HEK293 (cell line): Measurements from ENCODE around the gene COQ10A.

Experiments used
- BCL11A ChIP-seq: fragments of 450-650 bp; formaldehyde crosslinking; IDR thresholded peaks from 2 replicates; pipeline ENCODE4 v1.5.1; 2016; ENCODE audit warnings: low read depth, missing biosample characterization, missing genetic modification characterization
- GLI4 ChIP-seq: fragments of 450-650 bp; formaldehyde crosslinking; IDR thresholded peaks from 2 replicates; pipeline ENCODE4 v1.5.1; 2016; ENCODE audit warnings: missing biosample characterization, missing genetic modification characterization
- KLF1 ChIP-seq: fragments of 450-650 bp; formaldehyde crosslinking; IDR thresholded peaks from 2 replicates; pipeline ENCODE4 v1.5.1; 2016; ENCODE audit warnings: missing biosample characterization, missing genetic modification characterization
- MEIS1 ChIP-seq: sonication (generic); formaldehyde crosslinking; IDR thresholded peaks from 2 replicates; pipeline ENCODE4 v1.8.1; 2022; ENCODE audit warnings: missing genetic modification reagents, mild to moderate bottlenecking, borderline replicate concordance
- MYNN ChIP-seq: fragments of 450-650 bp; formaldehyde crosslinking; IDR thresholded peaks from 2 replicates; pipeline ENCODE4 v1.5.1; 2016; ENCODE audit warnings: missing biosample characterization, missing genetic modification characterization, borderline replicate concordance
- SCRT1 ChIP-seq: fragments of 450-650 bp; formaldehyde crosslinking; IDR thresholded peaks from 2 replicates; pipeline ENCODE4 v1.5.1; 2016; ENCODE audit warnings: missing biosample characterization, missing genetic modification characterization, borderline replicate concordance
- SP7 ChIP-seq: fragments of 450-650 bp; formaldehyde crosslinking; IDR thresholded peaks from 2 replicates; pipeline ENCODE4 v1.5.1; 2016; ENCODE audit warnings: missing biosample characterization, missing genetic modification characterization
- ZBTB8A ChIP-seq: fragments of 450-650 bp; formaldehyde crosslinking; IDR thresholded peaks from 2 replicates; pipeline ENCODE4 v1.5.1; 2016; ENCODE audit warnings: missing biosample characterization, missing genetic modification characterization
- ZFHX2 ChIP-seq: fragments of 450-650 bp; formaldehyde crosslinking; conservative IDR thresholded peaks from 2 replicates; pipeline ENCODE4 v1.5.1; 2016; ENCODE audit warnings: missing biosample characterization, missing genetic modification characterization
- ZFP41 ChIP-seq: fragments of 450-650 bp; formaldehyde crosslinking; IDR thresholded peaks from 2 replicates; pipeline ENCODE4 v1.5.1; 2016; ENCODE audit warnings: missing biosample characterization, missing genetic modification characterization, borderline replicate concordance
- ZFP69B ChIP-seq: fragments of 450-650 bp; formaldehyde crosslinking; IDR thresholded peaks from 2 replicates; pipeline ENCODE4 v1.5.1; 2016; ENCODE audit warnings: missing biosample characterization, missing genetic modification characterization
- ZNF132 ChIP-seq: fragments of 450-650 bp; formaldehyde crosslinking; IDR thresholded peaks from 2 replicates; pipeline ENCODE4 v1.5.1; 2017; ENCODE audit warnings: missing biosample characterization, missing genetic modification characterization, borderline replicate concordance
- ZNF140 ChIP-seq: fragments of 450-650 bp; formaldehyde crosslinking; IDR thresholded peaks from 2 replicates; pipeline ENCODE4 v1.5.1; 2016; ENCODE audit warnings: missing biosample characterization, missing genetic modification characterization
- ZNF214 ChIP-seq: fragments of 450-650 bp; formaldehyde crosslinking; IDR thresholded peaks from 2 replicates; pipeline ENCODE4 v1.5.1; 2017; ENCODE audit warnings: missing biosample characterization, mild to moderate bottlenecking, missing genetic modification characterization, borderline replicate concordance
- ZNF239 ChIP-seq: fragments of 450-650 bp; formaldehyde crosslinking; IDR thresholded peaks from 2 replicates; pipeline ENCODE4 v1.5.1; 2016; ENCODE audit warnings: missing biosample characterization, missing genetic modification characterization
- ZNF324 ChIP-seq: fragments of 450-650 bp; formaldehyde crosslinking; IDR thresholded peaks from 2 replicates; pipeline ENCODE4 v1.5.1; 2016; ENCODE audit warnings: missing biosample characterization, missing genetic modification characterization
- ZNF391 ChIP-seq: fragments of 450-650 bp; formaldehyde crosslinking; IDR thresholded peaks from 2 replicates; pipeline ENCODE4 v1.5.1; 2016; ENCODE audit warnings: low read depth, missing biosample characterization, missing genetic modification characterization, borderline replicate concordance
- ZNF529 ChIP-seq: fragments of 450-650 bp; formaldehyde crosslinking; IDR thresholded peaks from 2 replicates; pipeline ENCODE4 v1.5.1; 2017; ENCODE audit warnings: missing genetic modification characterization, missing biosample characterization; ENCODE audit not compliant: insufficient replicate concordance
- ZNF549 ChIP-seq: fragments of 450-650 bp; IDR thresholded peaks from 2 replicates; pipeline ENCODE4 v1.5.1; 2018; ENCODE audit warnings: missing biosample characterization, missing genetic modification characterization, mild to moderate bottlenecking, inconsistent platforms, moderate library complexity
- ZNF555 ChIP-seq: fragments of 450-650 bp; formaldehyde crosslinking; conservative IDR thresholded peaks from 2 replicates; pipeline ENCODE4 v1.5.1; 2017; ENCODE audit warnings: missing biosample characterization, mild to moderate bottlenecking, missing genetic modification characterization, inconsistent platforms
- ZNF600 ChIP-seq: fragments of 450-650 bp; formaldehyde crosslinking; IDR thresholded peaks from 2 replicates; pipeline ENCODE4 v1.5.1; 2016; ENCODE audit warnings: missing biosample characterization, missing genetic modification characterization
- ZNF621 ChIP-seq: fragments of 450-650 bp; formaldehyde crosslinking; IDR thresholded peaks from 2 replicates; pipeline ENCODE4 v1.5.1; 2017; ENCODE audit warnings: missing biosample characterization, missing genetic modification characterization
- ZNF664 ChIP-seq: fragments of 450-650 bp; formaldehyde crosslinking; IDR thresholded peaks from 2 replicates; pipeline ENCODE4 v1.5.1; 2016; ENCODE audit warnings: missing biosample characterization, missing genetic modification characterization
- ZNF777 ChIP-seq: fragments of 450-650 bp; formaldehyde crosslinking; IDR thresholded peaks from 2 replicates; pipeline ENCODE4 v1.5.1; 2017; ENCODE audit warnings: missing biosample characterization, missing genetic modification characterization, borderline replicate concordance
- TF ChIP-seq, protein P1 (sequence below): fragments of 450-650 bp; formaldehyde crosslinking; IDR thresholded peaks from 2 replicates; pipeline ENCODE4; 2016; ENCODE audit warnings: missing biosample characterization, missing genetic modification characterization
- TF ChIP-seq, protein P2 (sequence below): fragments of 450-650 bp; formaldehyde crosslinking; IDR thresholded peaks from 2 replicates; pipeline ENCODE4 v1.5.1; 2017; ENCODE audit warnings: missing biosample characterization, missing genetic modification characterization
- TF ChIP-seq, protein P3 (sequence below): fragments of 450-650 bp; formaldehyde crosslinking; IDR thresholded peaks from 2 replicates; pipeline ENCODE4 v1.5.1; 2016; ENCODE audit warnings: missing biosample characterization, missing genetic modification characterization
- TF ChIP-seq, protein P4 (sequence below): fragments of 450-650 bp; formaldehyde crosslinking; IDR thresholded peaks from 2 replicates; pipeline ENCODE4 v1.5.1; 2016; ENCODE audit warnings: missing biosample characterization, missing genetic modification characterization
- TF ChIP-seq, protein P5 (sequence below): fragments of 450-650 bp; formaldehyde crosslinking; IDR thresholded peaks from 2 replicates; pipeline ENCODE4 v1.5.1; 2016; ENCODE audit warnings: missing biosample characterization, missing genetic modification characterization, low read depth
- TF ChIP-seq, protein P6 (sequence below): fragments of 450-650 bp; formaldehyde crosslinking; IDR thresholded peaks from 2 replicates; pipeline ENCODE4 v1.5.1; 2017; ENCODE audit warnings: missing biosample characterization, missing genetic modification characterization
- TF ChIP-seq, protein P7 (sequence below): fragments of 450-650 bp; formaldehyde crosslinking; IDR thresholded peaks from 2 replicates; pipeline ENCODE4 v1.5.1; 2016; ENCODE audit warnings: missing biosample characterization, missing genetic modification characterization

COQ10A gene

DNA sequence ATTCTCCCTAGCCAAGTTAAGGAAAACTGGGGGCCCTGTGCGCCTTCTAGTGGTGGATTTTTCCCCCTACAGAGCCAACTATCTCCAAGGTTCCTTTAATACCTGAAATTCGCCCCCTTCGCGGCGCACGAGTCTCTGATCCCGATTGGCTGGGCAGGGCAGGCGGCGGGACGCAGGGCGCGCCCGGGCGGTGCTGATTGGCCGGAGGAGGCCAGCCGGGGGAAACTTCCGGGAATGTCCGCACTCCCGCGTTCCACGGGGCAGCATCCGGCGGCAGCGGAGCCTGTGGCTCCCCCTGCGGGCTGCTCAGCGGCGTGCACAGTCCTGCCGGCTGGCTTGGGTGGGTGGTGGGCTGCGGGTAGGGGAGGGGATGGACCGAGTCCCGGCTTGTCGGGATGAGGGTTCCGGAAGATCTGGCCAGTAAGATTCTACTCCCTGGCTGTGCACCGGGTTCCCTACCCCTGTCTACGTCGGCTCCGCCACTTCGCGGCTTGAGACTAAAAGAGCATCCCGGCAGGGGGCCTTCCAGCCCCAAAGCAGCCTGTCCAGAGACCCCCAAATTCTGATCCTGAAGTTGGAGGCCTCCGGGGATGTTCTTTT is 42.5 kb upstream of the COQ10A start, which contains the start of gene NABP2 (continued):
- TF ChIP-seq ZFP41 (tag by site-specific recombination) (no peak), ZNF140 (tag by site-specific recombination) (no peak), ZNF324 (tag by site-specific recombination) (no peak), ZNF600 (tag by site-specific recombination) (no peak), ZNF239 (no peak), MYNN (tag by site-specific recombination) (no peak), ZNF664 (no peak), SCRT1 (tag by site-specific recombination) (no peak), ZFHX2 (peak; percentile 67), GLI4 (tag by site-specific recombination) (no peak), ZBTB8A (peak; percentile 55), ZNF777 (tag by site-specific recombination) (no peak), ZNF214 (tag by site-specific recombination) (no peak), ZNF555 (tag by site-specific recombination) (no peak), BCL11A (tag by site-specific recombination) (no peak), SP7 (tag by site-specific recombination) (peak; percentile 69; the same call in 1 of the 2 replicates), ZNF549 (tag by site-specific recombination) (no peak), MEIS1 (no peak), ZNF132 (tag by site-specific recombination) (no peak), ZNF621 (no peak), ZFP69B (peak; percentile 44), ZNF529 (tag by site-specific recombination) (no peak), KLF1 (tag by site-specific recombination) (no peak), ZNF391 (tag by site-specific recombination) (peak; percentile 83; the same call in 1 of the 2 replicates)
- TF ChIP-seq, protein P1, sequence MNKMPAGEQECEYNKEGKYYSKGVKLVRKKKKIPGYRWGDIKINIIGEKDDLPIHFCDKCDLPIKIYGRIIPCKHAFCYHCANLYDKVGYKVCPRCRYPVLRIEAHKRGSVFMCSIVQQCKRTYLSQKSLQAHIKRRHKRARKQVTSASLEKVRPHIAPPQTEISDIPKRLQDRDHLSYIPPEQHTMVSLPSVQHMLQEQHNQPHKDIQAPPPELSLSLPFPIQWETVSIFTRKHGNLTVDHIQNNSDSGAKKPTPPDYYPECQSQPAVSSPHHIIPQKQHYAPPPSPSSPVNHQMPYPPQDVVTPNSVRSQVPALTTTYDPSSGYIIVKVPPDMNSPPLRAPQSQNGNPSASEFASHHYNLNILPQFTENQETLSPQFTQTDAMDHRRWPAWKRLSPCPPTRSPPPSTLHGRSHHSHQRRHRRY, result no peak
- TF ChIP-seq, protein P2, sequence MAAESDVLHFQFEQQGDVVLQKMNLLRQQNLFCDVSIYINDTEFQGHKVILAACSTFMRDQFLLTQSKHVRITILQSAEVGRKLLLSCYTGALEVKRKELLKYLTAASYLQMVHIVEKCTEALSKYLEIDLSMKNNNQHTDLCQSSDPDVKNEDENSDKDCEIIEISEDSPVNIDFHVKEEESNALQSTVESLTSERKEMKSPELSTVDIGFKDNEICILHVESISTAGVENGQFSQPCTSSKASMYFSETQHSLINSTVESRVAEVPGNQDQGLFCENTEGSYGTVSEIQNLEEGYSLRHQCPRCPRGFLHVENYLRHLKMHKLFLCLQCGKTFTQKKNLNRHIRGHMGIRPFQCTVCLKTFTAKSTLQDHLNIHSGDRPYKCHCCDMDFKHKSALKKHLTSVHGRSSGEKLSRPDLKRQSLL (tag by site-specific recombination), result no peak
- TF ChIP-seq, protein P3, sequence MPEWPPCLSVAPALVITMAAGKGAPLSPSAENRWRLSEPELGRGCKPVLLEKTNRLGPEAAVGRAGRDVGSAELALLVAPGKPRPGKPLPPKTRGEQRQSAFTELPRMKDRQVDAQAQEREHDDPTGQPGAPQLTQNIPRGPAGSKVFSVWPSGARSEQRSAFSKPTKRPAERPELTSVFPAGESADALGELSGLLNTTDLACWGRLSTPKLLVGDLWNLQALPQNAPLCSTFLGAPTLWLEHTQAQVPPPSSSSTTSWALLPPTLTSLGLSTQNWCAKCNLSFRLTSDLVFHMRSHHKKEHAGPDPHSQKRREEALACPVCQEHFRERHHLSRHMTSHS (tag by site-specific recombination), result no peak
- TF ChIP-seq, protein P4, sequence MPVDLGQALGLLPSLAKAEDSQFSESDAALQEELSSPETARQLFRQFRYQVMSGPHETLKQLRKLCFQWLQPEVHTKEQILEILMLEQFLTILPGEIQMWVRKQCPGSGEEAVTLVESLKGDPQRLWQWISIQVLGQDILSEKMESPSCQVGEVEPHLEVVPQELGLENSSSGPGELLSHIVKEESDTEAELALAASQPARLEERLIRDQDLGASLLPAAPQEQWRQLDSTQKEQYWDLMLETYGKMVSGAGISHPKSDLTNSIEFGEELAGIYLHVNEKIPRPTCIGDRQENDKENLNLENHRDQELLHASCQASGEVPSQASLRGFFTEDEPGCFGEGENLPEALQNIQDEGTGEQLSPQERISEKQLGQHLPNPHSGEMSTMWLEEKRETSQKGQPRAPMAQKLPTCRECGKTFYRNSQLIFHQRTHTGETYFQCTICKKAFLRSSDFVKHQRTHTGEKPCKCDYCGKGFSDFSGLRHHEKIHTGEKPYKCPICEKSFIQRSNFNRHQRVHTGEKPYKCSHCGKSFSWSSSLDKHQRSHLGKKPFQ, result no peak
- TF ChIP-seq, protein P5, sequence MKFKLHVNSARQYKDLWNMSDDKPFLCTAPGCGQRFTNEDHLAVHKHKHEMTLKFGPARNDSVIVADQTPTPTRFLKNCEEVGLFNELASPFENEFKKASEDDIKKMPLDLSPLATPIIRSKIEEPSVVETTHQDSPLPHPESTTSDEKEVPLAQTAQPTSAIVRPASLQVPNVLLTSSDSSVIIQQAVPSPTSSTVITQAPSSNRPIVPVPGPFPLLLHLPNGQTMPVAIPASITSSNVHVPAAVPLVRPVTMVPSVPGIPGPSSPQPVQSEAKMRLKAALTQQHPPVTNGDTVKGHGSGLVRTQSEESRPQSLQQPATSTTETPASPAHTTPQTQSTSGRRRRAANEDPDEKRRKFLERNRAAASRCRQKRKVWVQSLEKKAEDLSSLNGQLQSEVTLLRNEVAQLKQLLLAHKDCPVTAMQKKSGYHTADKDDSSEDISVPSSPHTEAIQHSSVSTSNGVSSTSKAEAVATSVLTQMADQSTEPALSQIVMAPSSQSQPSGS (tag by site-specific recombination), result no peak
- TF ChIP-seq, protein P6, sequence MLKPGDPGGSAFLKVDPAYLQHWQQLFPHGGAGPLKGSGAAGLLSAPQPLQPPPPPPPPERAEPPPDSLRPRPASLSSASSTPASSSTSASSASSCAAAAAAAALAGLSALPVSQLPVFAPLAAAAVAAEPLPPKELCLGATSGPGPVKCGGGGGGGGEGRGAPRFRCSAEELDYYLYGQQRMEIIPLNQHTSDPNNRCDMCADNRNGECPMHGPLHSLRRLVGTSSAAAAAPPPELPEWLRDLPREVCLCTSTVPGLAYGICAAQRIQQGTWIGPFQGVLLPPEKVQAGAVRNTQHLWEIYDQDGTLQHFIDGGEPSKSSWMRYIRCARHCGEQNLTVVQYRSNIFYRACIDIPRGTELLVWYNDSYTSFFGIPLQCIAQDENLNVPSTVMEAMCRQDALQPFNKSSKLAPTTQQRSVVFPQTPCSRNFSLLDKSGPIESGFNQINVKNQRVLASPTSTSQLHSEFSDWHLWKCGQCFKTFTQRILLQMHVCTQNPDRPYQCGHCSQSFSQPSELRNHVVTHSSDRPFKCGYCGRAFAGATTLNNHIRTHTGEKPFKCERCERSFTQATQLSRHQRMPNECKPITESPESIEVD (tag by site-specific recombination), result no peak
- TF ChIP-seq, protein P7, sequence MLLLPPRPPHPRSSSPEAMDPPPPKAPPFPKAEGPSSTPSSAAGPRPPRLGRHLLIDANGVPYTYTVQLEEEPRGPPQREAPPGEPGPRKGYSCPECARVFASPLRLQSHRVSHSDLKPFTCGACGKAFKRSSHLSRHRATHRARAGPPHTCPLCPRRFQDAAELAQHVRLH (tag by site-specific recombination), result peak; percentile 90
